BJ (cell line): ENCODE measurements around the gene CRADD. TPM values are rescaled to one million over a fixed set of nuclear protein-coding genes. Genes with fewer than 3 reads are reported as not detected.

ENCODE experiments used
- CTCF ChIA-PET: fragments of 350-600 bp; formaldehyde crosslinking; extraction: SDS; loops from one replicate; lab custom pipeline; 2021; ENCODE audit warnings: antibody characterized with exemption, inconsistent platforms; lab: Yijun Ruan, JAX
- POLR2A ChIA-PET: fragments of 300-600 bp; sonication (Branson Sonifier 250); formaldehyde crosslinking; extraction: SDS; loops from one replicate; lab custom pipeline; 2021; ENCODE audit warnings: antibody characterized with exemption; lab: Charles Lee
- DNase-seq: peaks from one replicate; pipeline ENCODE4 v3.0.0-alpha.2; 2011; ENCODE audit warnings: low read depth
- H3K27me3 ChIP-seq: 2 replicates; pipeline ENCODE4 v1.6.0; 2011; ENCODE audit warnings: low read length; ENCODE audit not compliant: control insufficient read depth, insufficient read depth
- H3K36me3 ChIP-seq: 2 replicates; pipeline ENCODE4 v1.5.1; 2011; ENCODE audit warnings: low read length; ENCODE audit not compliant: control insufficient read depth, insufficient read depth
- H3K4me3 ChIP-seq: 2 replicates; pipeline ENCODE4 v1.5.1; 2011; ENCODE audit warnings: low read depth, mild to moderate bottlenecking, control low read depth, low read length
- CTCF ChIP-seq: IDR thresholded peaks from 2 replicates; pipeline ENCODE4 v1.5.1; 2011; ENCODE audit warnings: low read depth, mild to moderate bottlenecking, control low read depth, inconsistent platforms, low read length, moderate library complexity; ENCODE audit not compliant: insufficient read depth
- polyA plus RNA-seq: library from polyadenylated mRNA; depleted of rRNA; stranded (reverse); fragments of >200 nt; gene quantifications from 2 replicates; pipeline ENCODE4 v1.2.3, GENCODE V29; 2011

CRADD gene
- polyA plus RNA-seq, 1 experiment: 16.6 TPM

GRCh38 chr12:93704625-93705024 is 27.4 kb downstream of the CRADD start:
- no peaks in the 10 kb centered on the region for H3K36me3 ChIP-seq
- no peak overlapping the region for H3K4me3 ChIP-seq
- TF ChIP-seq CTCF: no peak
- no peak for DNase-seq
- ChIA-PET CTCF (no interaction called here), POLR2A (no interaction called here)
- H3K27me3 ChIP-seq: no peaks in the 10 kb centered on the region

GRCh38 chr12:93705237-93705636 is 28.1 kb downstream of the CRADD start:
- no peak overlapping the region for H3K4me3 ChIP-seq
- no peaks in the 10 kb centered on the region for H3K27me3 ChIP-seq
- ChIA-PET POLR2A (no interaction called here), CTCF (no interaction called here)
- TF ChIP-seq CTCF: no peak
- no peaks in the 10 kb centered on the region for H3K36me3 ChIP-seq
- no peak for DNase-seq

GRCh38 chr12:93706387-93706786 is 29.2 kb downstream of the CRADD start:
- Histone ChIP-seq H3K4me3 (no peak overlapping the region), H3K27me3 (no peaks in the 10 kb centered on the region), H3K36me3 (no peaks in the 10 kb centered on the region)
- CTCF ChIA-PET: interaction anchor here (0.6 kb wide), 1 partner anchor 59 kb away, joined by 3 read pairs; no protein-coding TSS in a partner anchor
- POLR2A ChIA-PET: no interaction called here
- TF ChIP-seq CTCF: no peak
- no peak for DNase-seq

GRCh38 chr12:93706824-93707223 is 29.6 kb downstream of the CRADD start:
- DNase-seq: no peak
- Histone ChIP-seq H3K27me3 (no peaks in the 10 kb centered on the region), H3K36me3 (no peaks in the 10 kb centered on the region), H3K4me3 (no peak overlapping the region)
- TF ChIP-seq CTCF: no peak
- CTCF ChIA-PET: interaction anchor here (0.6 kb wide), 1 partner anchor 59 kb away, joined by 3 read pairs; no protein-coding TSS in a partner anchor
- POLR2A ChIA-PET: no interaction called here

GRCh38 chr12:93707836-93708235 is 30.7 kb downstream of the CRADD start:
- Histone ChIP-seq H3K4me3 (no peak overlapping the region), H3K27me3 (no peaks in the 10 kb centered on the region), H3K36me3 (no peaks in the 10 kb centered on the region)
- no peak for TF ChIP-seq CTCF
- DNase-seq: no peak
- CTCF ChIA-PET: interaction anchor here (1.0 kb wide), 1 partner anchor 20 kb away, joined by 3 read pairs; no protein-coding TSS in a partner anchor
- POLR2A ChIA-PET: no interaction called here
